ENCODE measurements around the gene SLC17A1.

Gene SLC17A1

DNA sequence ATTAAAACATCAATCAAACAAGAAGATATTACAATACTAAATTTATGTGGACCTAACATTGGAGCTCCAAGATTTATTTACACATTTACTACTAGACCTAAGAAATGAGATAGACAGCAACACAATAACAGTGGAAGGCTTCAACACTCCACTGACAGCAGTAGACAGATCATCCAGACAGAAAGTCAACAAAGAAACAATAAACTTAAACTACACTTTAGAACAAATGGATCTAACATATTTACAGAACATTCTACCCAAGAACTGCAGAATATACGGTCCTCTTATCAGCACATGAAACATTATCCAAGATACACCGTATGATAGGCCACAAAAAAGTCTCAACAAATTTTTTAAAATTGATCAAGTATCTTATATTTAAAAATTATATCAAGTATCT is 27.0 kb downstream of the SLC17A1 start:
- H3K4me3 ChIP-seq (ENCODE audit: low read depth, low read length): no peak overlapping the region
- TF ChIP-seq, protein P1, sequence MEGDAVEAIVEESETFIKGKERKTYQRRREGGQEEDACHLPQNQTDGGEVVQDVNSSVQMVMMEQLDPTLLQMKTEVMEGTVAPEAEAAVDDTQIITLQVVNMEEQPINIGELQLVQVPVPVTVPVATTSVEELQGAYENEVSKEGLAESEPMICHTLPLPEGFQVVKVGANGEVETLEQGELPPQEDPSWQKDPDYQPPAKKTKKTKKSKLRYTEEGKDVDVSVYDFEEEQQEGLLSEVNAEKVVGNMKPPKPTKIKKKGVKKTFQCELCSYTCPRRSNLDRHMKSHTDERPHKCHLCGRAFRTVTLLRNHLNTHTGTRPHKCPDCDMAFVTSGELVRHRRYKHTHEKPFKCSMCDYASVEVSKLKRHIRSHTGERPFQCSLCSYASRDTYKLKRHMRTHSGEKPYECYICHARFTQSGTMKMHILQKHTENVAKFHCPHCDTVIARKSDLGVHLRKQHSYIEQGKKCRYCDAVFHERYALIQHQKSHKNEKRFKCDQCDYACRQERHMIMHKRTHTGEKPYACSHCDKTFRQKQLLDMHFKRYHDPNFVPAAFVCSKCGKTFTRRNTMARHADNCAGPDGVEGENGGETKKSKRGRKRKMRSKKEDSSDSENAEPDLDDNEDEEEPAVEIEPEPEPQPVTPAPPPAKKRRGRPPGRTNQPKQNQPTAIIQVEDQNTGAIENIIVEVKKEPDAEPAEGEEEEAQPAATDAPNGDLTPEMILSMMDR (IDR thresholded peaks at IDR 0.05; ENCODE audit: borderline replicate concordance, insufficient read depth, low read depth, low read length): no peak

DNA sequence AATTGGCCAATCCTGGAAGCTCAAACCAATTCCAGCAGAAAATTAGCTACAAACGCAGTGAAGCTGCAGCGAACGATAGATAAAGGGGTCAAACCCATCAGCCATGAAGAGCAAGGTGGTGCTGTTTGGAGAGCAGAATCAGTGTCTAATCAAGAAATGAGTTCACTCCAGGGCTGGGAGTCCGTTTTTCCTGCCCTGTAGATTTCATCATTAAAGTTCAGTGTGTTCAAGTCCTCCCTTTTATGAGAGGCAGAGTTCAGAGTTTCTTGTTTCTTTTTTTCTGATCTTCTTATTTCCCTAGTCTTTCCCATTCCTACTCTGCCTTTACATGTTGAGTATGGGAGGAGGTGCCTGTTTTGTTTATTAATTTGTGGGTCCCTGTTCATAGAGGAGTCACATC is 30.4 kb downstream of the SLC17A1 start:
- no peak overlapping the region for H3K4me3 ChIP-seq (ENCODE audit: low read depth, low read length)
- TF ChIP-seq, protein P1 (IDR thresholded peaks at IDR 0.05; ENCODE audit: borderline replicate concordance, insufficient read depth, low read depth, low read length): no peak

DNA sequence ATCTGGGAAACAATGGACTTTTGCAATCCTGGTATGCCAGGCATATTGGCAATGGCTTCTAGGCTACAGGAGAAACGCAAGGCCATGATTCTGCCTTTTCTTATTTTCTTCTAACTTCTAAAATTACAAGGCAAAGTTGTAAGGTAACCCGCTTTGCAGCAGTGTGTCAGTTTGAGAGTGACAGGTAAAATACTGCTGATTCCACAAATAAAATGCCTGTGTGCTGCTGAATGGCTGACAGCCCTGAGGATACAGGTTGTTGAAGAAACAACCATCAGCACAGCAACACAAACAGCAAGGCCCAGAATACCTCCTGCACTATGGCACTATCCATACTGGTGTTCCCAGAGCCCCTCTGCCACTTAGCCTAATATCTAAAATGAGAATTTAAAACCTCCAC is 37.1 kb downstream of the SLC17A1 start:
- TF ChIP-seq, protein P1 (IDR thresholded peaks at IDR 0.05; ENCODE audit: borderline replicate concordance, insufficient read depth, low read depth, low read length): no peak

DNA sequence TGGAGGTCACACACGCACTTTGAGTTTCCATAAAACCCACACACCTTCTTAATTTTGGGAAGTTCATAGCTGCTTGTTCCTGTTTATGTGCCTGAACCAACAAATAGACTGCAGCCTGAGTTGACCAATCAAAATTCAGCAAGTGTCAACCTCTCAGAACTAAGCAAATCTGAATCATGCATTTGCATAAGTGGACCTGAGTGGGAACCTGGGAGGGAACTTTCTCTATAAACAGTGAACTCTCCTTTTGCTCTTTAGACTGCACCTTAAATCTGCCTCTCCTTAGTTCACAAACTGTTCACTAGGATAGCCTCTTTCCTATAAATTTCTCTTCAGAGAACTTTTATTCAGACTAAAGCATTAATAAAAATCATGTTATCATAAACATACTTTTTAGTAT is 37.9 kb downstream of the SLC17A1 start:
- TF ChIP-seq, protein P1 (IDR thresholded peaks at IDR 0.05; ENCODE audit: borderline replicate concordance, insufficient read depth, low read depth, low read length): no peak
- no peak overlapping the region for H3K4me3 ChIP-seq (ENCODE audit: low read depth, low read length)

More for the DNA sequence above, 37.1 kb downstream of the SLC17A1 start:
- H3K4me3 ChIP-seq (ENCODE audit: low read depth, low read length): no peak overlapping the region

DNA sequence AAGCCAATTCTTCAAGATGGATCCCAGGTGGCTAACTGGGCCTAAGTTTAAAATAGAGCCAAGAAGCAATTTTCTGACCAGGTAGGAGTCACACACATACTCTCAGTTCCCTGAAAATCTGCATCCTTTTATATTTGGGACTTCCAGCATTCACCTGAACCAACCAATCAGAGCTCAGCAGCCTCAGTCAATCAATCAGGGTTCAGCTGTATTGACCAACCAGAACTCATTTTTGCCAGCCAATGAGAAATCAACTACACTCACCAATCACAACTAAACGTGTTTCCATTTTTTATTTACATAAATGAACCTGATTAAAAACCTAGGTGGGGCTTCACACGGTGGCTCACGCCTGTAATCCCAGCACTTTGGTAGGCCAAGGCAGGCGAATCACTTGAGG is 39.8 kb downstream of the SLC17A1 start:
- no peak overlapping the region for H3K4me3 ChIP-seq (ENCODE audit: low read depth, low read length)
- TF ChIP-seq, protein P1 (IDR thresholded peaks at IDR 0.05; ENCODE audit: borderline replicate concordance, insufficient read depth, low read depth, low read length): no peak

DNA sequence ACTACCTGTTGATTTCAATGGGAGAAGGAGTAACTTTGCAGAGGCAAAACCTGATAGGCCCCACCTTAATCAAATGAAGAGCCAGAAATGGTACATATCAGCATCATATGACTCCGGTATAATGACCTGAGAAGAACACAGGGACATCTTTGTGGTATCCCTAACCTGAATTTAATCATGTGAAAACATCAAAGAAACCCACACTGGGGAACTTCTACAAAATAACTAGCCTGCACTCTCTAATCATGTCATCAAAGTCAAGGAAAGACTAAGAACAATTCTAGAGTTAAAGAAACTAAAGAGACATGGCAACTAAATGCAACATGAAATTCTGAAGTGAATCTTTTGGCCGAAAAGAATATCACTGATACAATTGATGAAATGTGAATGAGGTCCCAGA is 42.4 kb downstream of the SLC17A1 start:
- TF ChIP-seq, protein P1 (IDR thresholded peaks at IDR 0.05; ENCODE audit: borderline replicate concordance, insufficient read depth, low read depth, low read length): no peak
- H3K4me3 ChIP-seq (ENCODE audit: low read depth, low read length): no peak overlapping the region

DNA sequence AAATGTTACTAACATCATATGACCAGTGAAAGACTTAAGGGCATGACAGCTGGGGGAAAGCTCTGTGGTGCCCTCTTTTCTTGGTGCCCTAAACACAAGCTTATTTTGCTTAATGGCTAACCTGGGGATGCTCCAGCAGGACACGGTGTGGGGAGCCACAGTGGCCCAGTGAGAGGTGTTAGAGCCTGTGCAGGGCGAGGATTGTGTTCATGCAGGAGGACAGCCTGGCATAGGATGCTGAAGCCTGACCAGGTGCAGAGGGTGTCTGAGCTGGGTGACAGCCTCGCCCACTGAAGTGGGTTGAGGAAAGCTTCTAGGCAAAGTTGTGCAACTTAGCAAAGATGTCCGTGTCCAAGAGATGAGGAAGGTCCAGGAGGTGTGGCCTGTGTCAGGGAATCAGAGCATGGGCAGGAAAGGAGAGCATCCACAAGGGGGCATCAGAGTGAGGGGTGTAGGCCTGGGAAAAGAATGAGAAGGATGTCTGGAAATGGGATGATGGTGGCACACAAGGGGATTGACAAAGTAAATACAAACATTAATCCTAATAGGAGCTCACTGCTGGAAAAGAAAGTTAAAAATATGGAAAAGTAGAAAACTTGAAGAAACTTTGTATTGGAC is 43.4 kb downstream of the SLC17A1 start:
- no peak overlapping the region for H3K4me3 ChIP-seq (ENCODE audit: low read depth, low read length)
- TF ChIP-seq, protein P1 (IDR thresholded peaks at IDR 0.05; ENCODE audit: borderline replicate concordance, insufficient read depth, low read depth, low read length): peak; percentile 51; the same call in 1 of the 2 replicates

Measured in GM12875 (cell line).